ENCODE results near the gene SMIM7. TPM values are rescaled to one million over a fixed set of nuclear protein-coding genes. Genes with fewer than 3 reads are reported as not detected.

Gene SMIM7
- total RNA-seq, 1 donor from 2014 or later = 30.8 TPM

- no peak for TF ChIP-seq CTCF (IDR thresholded peaks at IDR 0.05; ENCODE audit: borderline replicate concordance)
- H3K27me3 ChIP-seq (ENCODE audit: low read depth) = no peaks in the 10 kb centered on the region
- H3K36me3 ChIP-seq = no peaks in the 10 kb centered on the region
- H3K27ac ChIP-seq (replicated peaks) = no peak overlapping the region
- no peak overlapping the region for H3K4me3 ChIP-seq
- intact Hi-C loops (cut with micrococcal nuclease) = no loop called here
- peaks cover 95% of the 10 kb centered on the region for H3K4me1 ChIP-seq
- H3K9me3 ChIP-seq (replicated peaks) = no peaks in the 10 kb centered on the region
- no peak for DNase-seq
Measured at GRCh38 chr19:16604615-16605014, 55.3 kb downstream of the SMIM7 start.

GRCh38 chr19:16603090-16603489 lies 56.9 kb downstream of the SMIM7 start:
- Histone ChIP-seq H3K36me3 (no peaks in the 10 kb centered on the region), H3K27me3 (ENCODE audit: low read depth) (no peaks in the 10 kb centered on the region), H3K9me3 (replicated peaks) (no peaks in the 10 kb centered on the region), H3K4me1 (peaks cover 95% of the 10 kb centered on the region), H3K4me3 (no peak overlapping the region), H3K27ac (replicated peaks) (no peak overlapping the region)
- intact Hi-C loops (cut with micrococcal nuclease) = no loop called here
- no peak for DNase-seq
- TF ChIP-seq CTCF (IDR thresholded peaks at IDR 0.05; ENCODE audit: borderline replicate concordance) = no peak

GRCh38 chr19:16601378-16602052 lies 58.4 kb downstream of the SMIM7 start:
- peaks cover 94% of the 10 kb centered on the region for H3K4me1 ChIP-seq
- H3K27ac ChIP-seq (replicated peaks) = peak overlapping the region; percentile 72
- peak overlapping the region; percentile 3 for H3K4me3 ChIP-seq
- no peaks in the 10 kb centered on the region for H3K9me3 ChIP-seq (replicated peaks)
- no peaks in the 10 kb centered on the region for H3K36me3 ChIP-seq
- intact Hi-C loops (cut with micrococcal nuclease) = no loop called here
- DNase-seq = no peak
- no peaks in the 10 kb centered on the region for H3K27me3 ChIP-seq (ENCODE audit: low read depth)
- no peak for TF ChIP-seq CTCF (IDR thresholded peaks at IDR 0.05; ENCODE audit: borderline replicate concordance)

- Histone ChIP-seq H3K27ac (replicated peaks) (peak overlapping the region; percentile 72), H3K9me3 (replicated peaks) (no peaks in the 10 kb centered on the region), H3K4me3 (no peak overlapping the region), H3K36me3 (no peaks in the 10 kb centered on the region), H3K27me3 (ENCODE audit: low read depth) (no peaks in the 10 kb centered on the region), H3K4me1 (peaks cover 93% of the 10 kb centered on the region)
- TF ChIP-seq CTCF (IDR thresholded peaks at IDR 0.05; ENCODE audit: borderline replicate concordance) = no peak
- intact Hi-C loops (cut with micrococcal nuclease) = no loop called here
- no peak for DNase-seq
Measured at GRCh38 chr19:16600824-16601223, 59.1 kb downstream of the SMIM7 start.

GRCh38 chr19:16599655-16600346 lies 60.1 kb downstream of the SMIM7 start:
- no peak for TF ChIP-seq CTCF (IDR thresholded peaks at IDR 0.05; ENCODE audit: borderline replicate concordance)
- no peak overlapping the region for H3K27ac ChIP-seq (replicated peaks)
- intact Hi-C loops (cut with micrococcal nuclease) = no loop called here
- no peaks in the 10 kb centered on the region for H3K36me3 ChIP-seq
- no peaks in the 10 kb centered on the region for H3K9me3 ChIP-seq (replicated peaks)
- DNase-seq = no peak
- no peaks in the 10 kb centered on the region for H3K27me3 ChIP-seq (ENCODE audit: low read depth)
- no peak overlapping the region for H3K4me3 ChIP-seq
- H3K4me1 ChIP-seq = peaks cover 92% of the 10 kb centered on the region
